ENCODE data around the gene MTFR1L.
"Not testable (repeated sequence)": the region's sequence is repeated elsewhere in the genome, so short reads cannot be mapped to it uniquely, and the experiment has no call there.

MTFR1L gene

DNA sequence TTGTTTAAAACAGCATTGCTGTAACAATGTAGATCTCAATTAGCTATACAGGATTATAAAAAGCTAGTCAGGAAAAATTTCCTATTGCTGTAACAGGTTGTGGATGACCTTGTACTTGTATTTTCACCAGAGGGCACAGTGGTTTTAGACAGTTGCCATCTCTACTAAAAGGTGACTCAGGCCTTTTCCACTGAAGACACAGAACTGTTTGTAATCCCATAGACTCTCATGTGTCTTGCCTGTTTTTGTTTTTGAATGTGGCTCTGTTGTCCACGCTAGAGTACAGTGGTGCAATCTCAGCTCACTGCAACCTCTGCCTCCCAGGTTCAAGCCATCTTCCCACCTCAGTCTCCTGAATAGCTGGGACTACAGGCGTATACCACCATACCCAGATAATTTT is 5.9 kb downstream of the MTFR1L start:
- DNase-seq (ENCODE audit: low read depth): no peak

DNA sequence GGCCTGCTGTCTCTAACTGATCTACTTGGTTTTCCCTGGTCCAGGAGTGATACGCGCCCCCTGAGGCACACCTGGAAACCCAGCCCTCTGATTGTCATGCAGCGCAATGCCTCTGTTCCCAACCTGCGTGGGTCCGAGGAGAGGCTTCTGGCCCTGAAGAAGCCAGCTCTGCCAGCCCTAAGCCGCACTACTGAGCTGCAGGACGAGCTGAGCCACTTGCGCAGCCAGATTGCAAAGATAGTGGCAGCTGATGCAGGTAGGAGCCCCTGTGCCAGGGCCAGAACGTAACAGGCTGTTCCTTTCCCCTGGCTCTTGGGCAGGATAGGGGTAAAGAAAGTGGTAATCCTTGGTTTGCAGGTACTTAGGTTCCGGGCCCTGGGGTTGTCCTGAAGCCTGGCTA is 6.8 kb downstream of the MTFR1L start:
- DNase-seq (ENCODE audit: low read depth): no peak

DNA sequence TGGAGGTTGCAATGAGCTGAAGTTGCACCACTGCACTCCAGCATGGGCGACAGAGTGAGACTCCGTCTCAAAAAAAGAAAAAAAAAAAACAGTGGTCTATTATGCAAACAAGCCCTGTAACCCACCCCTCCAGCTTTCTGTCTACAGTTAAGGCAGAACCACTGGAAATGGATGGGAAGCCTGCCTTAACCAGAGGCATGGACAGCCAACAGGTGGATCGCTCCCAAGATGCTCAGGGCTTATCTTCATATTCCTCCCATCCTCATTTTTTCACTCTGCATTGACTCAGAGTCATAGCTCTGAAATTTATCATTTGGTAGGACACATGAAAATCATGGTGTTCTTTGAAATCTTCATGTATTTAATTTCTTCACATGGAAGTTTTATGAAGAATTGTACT is 8.7 kb downstream of the MTFR1L start:
- DNase-seq (ENCODE audit: low read depth): no peak

DNA sequence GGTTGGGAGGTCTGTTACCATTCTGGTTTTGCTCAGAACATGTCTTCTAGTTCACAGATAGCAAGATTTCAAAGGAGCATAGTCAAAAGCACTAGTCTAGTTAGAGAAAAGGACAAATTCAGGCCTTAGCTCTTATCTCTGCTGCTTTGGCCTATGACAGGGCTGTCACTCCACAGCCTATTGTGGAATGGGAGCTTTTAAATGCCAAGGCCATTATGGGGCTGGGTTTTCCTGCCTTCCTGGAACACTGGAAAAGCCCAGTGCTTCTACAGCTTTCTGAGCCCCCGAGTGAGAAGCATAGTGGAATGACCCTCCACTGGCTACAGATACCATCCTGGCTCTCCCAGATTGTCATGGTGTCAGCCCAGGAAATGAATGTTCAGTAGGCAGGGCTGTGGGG is 9.3 kb downstream of the MTFR1L start:
- no peak for DNase-seq (ENCODE audit: low read depth)

DNA sequence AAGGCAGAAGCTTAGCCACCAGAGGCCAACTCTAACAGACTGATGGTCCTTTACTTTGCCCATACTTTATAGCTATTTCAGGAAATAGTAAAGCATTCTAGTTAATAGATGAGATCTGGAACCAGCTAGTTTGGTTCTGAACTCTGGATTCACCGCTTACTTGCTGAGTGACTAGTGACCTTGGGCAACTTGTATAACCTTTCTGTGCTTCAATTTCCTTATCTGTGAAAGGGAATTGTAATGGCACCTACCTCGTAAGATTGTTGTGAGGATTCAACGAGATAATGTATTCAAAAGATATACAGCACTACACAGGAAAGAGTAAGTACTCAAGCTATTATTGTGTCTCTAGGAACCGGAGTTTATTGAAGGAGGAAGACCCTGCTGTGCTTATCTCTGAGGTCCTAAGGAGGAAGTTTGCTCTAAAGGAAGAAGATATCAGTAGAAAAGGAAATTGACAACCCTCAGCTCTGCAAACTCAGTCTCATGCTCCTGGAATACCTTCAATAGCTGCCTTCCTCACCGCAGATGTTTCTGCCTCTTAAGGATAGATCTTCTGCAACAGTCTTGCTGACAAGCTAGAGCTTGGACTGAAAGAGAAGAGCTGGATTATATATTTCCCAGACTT is 11.9 kb downstream of the MTFR1L start:
- DNase-seq (ENCODE audit: low read depth): no peak

DNA sequence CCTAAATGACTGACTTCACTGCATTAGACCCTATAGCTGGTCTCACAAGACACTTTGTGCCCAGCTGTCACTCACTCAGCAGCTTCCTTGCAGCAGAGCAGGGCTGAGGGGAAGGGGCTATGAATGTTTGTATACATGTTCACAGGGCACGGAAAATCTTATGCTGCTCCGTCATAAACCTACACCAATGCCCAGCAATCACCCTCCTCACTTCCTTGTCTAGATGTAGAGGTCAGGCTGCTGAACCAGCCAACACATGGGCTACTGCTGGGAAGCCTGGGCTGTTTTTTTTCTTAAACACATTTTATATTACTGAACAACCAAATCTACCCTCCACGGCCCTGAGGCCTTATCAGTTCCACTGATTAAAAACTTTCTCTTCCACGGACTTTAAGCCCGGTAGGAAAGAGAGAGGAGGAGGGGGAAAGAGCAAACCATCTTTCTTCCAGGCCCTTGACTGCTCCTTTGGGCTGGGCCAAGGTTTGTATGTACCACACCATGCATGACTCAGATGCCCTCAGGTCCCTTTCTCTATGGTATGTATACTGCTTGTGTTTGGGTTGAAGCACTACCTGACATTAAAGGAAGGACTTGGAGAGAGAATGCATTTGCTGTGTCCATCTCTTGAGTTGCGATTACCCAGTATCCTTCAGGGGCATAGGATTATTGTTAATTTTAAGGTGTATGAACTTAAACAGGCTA is 12.7 kb downstream of the MTFR1L start:
- DNase-seq (ENCODE audit: low read depth): no peak

DNA sequence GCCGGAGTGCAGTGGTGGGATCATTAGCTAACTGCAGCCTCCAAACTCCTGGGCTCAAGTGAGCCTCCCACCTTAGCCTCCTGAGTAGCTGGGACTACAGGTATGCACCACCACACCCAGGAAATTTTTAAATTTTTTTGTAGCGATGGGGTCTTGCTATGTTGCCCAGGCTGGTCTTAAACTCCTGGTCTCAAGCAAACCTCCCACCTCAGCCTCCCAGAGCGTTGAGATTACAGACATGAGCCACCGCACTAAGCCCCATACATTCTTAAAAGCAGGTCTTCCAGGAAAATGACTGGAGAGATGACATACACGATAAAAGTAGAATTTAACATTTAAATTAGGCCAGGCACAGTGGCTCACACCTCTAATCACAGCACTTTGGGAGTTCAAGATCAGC is 13.4 kb downstream of the MTFR1L start:
- DNase-seq (ENCODE audit: low read depth): no peak

DNA sequence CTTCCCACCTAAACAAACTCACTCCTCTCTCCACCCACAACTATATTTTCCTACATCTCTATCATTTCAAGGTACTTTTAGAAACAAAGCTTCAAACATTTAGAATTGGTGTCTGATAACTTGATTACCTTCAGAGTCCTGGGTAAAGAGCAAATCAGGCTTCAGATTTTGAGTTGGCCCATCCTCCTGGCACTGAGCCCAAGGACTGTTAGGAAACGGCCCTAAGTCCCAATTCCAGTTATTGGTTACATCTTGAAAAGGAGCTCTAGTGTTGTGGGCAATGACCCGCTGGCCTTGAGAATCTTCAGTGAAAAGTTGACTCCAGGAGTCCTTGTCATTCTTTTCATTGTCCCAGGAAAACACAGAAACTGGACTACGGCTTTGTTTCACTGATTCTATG is 15.1 kb downstream of the MTFR1L start:
- no peak for DNase-seq (ENCODE audit: low read depth)

DNA sequence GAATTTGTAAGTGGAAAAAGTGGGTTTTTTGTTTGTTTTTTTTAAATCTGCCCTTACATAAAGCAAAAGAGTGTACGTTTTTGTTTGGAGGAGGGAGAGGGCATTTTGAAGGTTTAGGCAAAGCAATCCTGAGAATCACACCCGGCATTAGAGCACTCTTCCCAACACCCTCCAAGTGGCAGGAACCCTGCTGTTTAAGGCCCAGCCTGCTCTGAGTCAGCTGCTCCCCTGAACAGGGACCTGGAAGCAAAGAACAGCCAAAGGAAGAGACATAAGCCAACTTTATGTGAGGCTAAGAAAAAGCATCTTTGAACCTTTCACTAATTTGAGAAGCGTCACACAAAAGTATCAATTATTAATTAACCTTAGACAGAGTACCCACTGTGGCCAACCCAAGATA is 16.9 kb downstream of the MTFR1L start:
- no peak for DNase-seq (ENCODE audit: low read depth)

DNA sequence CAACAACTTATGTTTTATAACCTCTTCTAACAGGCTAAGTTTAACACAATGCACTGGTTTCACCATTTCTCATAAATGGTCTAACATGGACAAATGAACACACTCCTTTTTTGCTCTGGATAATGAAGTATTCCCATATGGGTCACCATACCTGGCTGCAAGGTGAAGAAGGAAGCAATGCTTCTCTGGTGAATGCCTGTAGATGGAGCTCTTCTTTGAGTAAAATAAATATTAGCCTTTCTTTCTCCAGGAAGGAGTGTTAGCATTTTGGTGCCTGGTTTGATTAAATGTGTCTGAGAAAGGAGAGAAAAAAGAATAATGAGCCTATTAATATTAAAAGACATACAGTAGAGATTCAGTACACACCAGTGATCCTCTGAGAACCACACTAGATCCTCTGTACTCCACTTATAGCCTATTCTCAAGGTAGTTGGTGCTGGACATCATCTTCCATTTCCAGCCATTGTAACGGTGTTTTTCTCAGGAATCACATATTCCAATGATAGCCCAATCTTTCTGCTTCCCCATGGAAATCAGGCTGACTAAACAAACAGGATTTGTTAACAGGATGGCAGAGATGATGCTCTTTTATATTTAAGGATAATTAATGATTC is 17.6 kb downstream of the MTFR1L start:
- DNase-seq (ENCODE audit: low read depth): no peak

DNA sequence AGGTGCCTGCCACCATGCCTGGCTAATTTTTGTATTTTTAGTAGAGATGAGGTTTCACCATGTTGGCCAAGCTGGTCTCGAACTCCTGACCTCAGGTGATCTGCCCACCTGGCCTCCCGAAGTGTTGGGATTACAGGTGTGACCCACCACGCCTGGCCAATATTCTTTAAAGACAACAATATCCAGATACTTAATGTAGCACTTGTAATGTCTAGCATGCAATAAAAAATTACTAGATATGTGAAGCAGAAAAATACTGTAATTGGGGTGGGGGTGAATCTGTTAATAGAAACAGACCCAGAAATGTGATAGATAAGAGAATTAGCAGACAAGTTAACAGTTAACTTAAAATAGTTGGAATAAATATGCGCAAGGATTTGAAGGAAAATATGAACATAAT is 20.1 kb downstream of the MTFR1L start:
- DNase-seq (ENCODE audit: low read depth): not testable (repeated sequence)

DNA sequence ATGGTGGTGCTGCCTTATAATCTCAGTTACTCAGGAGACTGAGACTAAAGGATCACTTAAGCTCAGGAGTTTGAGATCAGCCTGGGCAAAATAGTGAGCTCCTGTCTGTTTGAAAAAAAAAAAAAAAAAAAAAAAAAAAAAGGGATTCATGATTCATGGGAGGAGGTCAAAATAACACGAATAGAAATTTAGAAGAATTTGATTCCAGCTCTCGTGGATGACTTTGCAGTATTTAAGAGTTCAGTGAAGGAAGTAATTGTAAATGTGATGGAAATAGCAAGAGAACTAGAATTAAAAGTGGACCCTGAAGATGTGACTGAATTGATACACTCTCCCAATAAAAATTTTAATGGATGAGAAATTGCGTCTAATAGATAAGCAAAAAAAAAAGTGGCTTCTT is 23.7 kb downstream of the MTFR1L start:
- DNase-seq (ENCODE audit: low read depth): no peak

DNA sequence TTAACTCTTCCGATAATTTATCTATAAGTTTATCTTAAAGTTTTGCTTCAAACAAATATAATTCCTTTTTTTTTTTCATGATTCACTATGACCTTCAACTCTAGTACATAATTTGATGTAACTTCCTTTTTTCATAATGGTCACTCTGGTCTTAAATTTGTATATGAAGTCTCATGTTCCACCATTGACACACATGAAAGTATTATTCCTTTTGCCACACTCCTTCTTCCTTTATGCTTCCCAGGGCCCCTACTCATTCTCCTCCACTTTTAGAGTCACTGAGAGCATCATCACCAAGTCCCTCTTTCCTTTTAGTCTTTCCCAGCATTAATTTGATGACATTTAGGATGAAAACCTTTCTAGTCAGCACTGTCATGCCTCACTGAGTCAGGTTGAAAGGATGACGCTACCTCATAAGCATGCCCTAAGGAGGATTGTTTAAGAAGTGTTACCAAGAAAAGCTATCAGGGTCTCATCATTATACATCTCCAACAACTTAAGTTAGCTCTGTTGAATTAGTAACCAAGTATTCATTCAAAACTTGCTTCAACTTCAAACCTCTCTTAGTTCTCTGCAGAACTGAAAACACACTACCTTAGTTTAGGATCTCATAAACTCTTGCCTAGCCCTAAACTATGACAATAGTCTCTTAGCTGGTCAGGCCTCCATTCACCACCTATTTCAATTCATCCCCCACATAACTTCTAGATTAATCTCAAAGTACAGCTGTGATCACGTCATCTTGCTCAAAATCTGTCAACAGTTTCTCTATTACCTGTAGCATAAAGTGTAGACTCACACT is 25.0 kb downstream of the MTFR1L start:
- DNase-seq (ENCODE audit: low read depth): no peak

DNA sequence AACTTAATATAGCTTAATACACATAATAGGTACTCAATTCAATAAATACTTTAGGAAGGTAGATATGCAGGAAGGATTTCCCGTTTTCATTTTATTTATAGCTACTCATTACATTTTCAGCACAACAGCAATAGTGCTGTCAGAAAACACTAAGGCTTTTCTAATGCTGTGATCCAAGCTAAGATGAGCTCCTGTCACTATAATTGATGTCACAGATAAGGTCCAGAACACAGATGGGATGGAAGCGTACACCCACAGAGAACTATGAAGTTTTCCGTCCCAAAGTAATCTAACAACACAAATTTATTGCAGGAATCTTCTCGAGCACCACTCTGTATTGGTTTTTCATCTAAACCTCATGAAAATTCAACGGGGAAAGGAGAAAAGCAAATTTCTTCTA is 25.9 kb downstream of the MTFR1L start:
- no peak for DNase-seq (ENCODE audit: low read depth)

DNA sequence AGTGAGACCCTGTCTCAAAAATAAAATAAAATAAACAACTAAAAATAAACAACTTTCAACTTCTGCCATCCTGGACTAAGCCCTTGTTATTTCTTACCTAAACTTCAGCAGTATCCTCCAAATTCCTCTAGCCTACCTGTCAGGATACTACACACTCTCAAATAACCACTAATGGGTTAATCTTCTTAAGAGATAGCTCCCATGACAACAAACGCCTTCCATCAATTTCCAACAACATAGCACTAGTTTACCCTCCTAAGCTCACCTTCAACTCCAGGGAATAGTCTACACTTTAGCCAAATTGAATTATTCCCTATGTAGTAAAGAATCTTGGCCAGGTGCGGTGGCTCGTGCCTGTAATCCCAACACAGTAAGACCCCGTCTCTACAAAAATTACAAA is 28.2 kb downstream of the MTFR1L start:
- no peak for DNase-seq (ENCODE audit: low read depth)

DNA sequence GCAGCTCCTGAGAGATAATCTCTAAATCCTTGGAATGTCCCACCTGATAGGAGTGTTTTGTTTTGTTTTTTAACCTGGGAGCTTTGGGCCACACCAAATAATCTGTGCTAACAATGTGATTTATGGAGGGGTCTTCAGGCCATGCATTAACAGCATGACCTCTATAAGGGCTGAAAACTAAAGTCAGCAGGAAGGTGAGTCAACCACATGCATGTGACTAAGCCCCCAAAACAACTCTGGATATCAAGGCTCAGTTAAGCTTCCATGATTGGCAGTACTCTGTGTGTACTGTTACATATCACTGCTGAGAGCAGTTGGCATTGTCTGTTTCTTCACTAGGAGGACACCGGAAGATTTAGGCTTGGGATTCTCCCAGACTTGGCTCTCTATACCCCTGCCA is 28.8 kb downstream of the MTFR1L start:
- DNase-seq (ENCODE audit: low read depth): no peak

DNA sequence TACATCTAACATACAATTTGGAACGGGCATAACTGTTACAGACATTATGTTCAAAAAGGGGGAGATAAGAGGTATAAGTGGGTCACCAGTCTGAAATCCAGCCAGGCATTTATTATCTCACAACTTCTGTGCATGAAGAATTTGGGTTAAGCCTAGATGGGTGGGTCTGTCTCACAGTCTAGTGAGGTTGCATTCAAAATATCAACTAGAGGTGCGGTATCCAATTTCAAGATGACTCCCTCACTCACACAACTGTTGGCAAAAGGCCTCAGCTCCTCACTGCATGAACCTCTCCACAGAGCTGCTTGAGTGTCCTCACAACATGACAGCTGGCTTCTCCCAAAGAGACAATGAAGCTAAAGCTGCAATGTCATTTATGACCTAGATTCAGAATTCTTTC is 34.8 kb downstream of the MTFR1L start:
- no peak for DNase-seq (ENCODE audit: low read depth)

DNA sequence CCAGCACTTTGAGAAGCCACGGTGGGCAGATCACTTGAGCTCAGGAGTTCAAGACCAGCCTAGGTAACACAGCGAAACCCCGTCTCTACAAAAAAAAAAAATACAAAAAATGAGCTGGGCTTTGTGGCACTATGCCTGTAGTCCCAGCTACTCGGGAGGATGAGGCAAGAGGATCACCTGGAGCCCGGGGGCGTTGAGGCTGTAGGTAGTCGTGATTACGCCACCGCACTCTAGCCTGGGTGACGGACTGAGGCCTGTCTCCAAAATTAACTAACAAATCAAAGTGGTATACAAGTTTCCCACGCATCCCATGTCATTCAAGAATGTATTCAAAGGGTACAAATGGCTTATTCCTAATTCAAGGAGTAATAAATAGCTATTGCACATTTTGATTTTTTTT is 37.1 kb downstream of the MTFR1L start:
- no peak for DNase-seq (ENCODE audit: low read depth)

DNA sequence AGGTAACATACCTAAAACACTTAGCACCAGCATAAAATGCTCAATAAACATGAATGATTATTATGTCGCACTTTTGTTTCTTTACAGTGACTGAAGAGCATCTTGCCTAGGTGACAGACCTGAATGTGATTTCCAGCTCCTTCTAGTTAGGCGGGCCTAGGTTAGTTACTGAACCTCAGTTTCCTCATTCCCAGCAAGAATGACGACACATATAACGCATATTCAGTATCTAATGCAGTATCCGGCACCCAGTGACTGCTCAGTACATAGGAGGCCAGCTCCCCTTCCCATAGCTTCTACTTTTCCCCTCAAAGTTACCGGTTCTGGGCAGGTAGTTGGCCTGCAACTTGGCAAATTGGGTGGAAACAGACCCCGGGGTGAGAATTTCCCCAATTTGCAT is 38.7 kb downstream of the MTFR1L start:
- DNase-seq (ENCODE audit: low read depth): no peak

DNA sequence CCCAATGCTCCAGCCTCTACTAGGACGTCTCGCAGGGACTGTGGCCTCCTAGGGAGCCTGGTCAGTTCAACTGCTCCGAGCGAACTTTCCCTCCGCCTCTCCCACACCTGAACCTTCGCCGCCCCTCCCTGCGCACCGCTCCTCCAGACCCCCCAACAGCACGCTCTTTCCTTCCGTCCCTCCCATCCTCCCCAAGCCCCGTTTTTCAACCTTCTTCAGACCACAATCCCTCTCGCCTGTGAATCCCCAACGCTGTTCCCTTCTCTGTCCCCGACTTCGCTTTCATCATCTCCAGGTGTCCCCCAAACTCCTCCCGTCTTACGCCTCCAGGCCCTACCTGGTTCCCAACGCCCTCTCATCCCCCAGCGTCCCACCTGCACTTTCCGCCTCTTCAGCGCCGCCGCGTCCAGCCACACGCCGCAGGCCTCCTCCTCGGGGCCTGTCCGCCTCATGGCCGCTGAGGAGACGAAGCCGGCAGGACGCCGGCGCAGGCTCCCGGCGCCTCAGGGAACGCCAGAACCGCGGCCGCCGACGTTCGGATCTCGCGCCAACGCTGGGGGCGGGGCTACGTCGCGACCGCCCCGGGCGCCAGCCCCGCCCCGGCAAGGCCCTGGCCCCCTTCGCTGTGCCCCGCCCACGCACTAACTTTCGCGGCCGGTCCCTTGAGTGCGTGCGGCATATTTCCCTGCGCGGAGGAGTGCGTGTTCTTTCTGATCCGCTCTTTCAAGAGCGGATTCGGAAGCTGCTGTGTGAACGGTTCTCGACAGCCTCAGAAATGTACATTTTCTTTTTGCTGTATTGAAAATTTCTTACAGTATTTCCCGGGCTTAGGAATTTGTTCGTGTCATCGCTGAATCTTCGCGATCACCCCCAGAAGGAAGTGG is 39.4 kb downstream of the MTFR1L start, which contains the start of gene AUNIP:
TSS of gene AUNIP (minus strand) at position 552 of the 884 bp plus-strand sequence. CDS start at position 452, 100 bp downstream.
- DNase-seq (ENCODE audit: low read depth): peak; percentile 57

Data from HS-5 (cell line).